Calu3 (cell line): ENCODE measurements around the gene C14orf180. TPM values are rescaled to one million over a fixed set of nuclear protein-coding genes. Genes with fewer than 3 reads are reported as not detected.

ENCODE experiments used
- BruUV-seq: library from RNA; stranded (reverse); fragments of 400-500 nt; replicated peaks from 2 replicates; lab custom pipeline; 2021; lab: Mats Ljungman, UMichigan
- CTCF ChIA-PET: fragments of 300-600 bp; sonication (Branson Sonifier 250); formaldehyde crosslinking; loops from one replicate; lab custom pipeline; 2022; ENCODE audit warnings: antibody characterized with exemption; lab: Charles Lee
- DNase-seq: peaks from one replicate; pipeline ENCODE4 v3.0.0; 2022
- H3K27ac Mint-ChIP-seq: one replicate; pipeline ENCODE4 v1.8.0; 2022; ENCODE audit warnings: mixed read lengths; ENCODE audit not compliant: unreplicated experiment
- H3K27me3 Mint-ChIP-seq: one replicate; pipeline ENCODE4 v1.8.0; 2022; ENCODE audit warnings: mixed read lengths; ENCODE audit not compliant: unreplicated experiment
- H3K36me3 Mint-ChIP-seq: one replicate; pipeline ENCODE4 v1.8.0; 2022; ENCODE audit warnings: mild to moderate bottlenecking, moderate library complexity, mixed read lengths; ENCODE audit not compliant: insufficient read depth, unreplicated experiment
- H3K4me1 Mint-ChIP-seq: one replicate; pipeline ENCODE4 v1.8.0; 2022; ENCODE audit warnings: mild to moderate bottlenecking, low read depth, mixed read lengths; ENCODE audit not compliant: unreplicated experiment
- H3K4me3 Mint-ChIP-seq: one replicate; pipeline ENCODE4 v1.8.0; 2022; ENCODE audit warnings: mild to moderate bottlenecking, low read depth, moderate library complexity, mixed read lengths; ENCODE audit not compliant: unreplicated experiment
- H3K9me3 Mint-ChIP-seq: one replicate; pipeline ENCODE4 v1.8.0; 2022; ENCODE audit warnings: low read depth, mixed read lengths; ENCODE audit not compliant: unreplicated experiment
- intact Hi-C: fragments of 100-400 bp; cut with micrococcal nuclease; formaldehyde crosslinking; loops from one replicate; pipeline ENCODE4 v1.10.0; 2022; ENCODE audit not compliant: unreplicated experiment
- total RNA-seq: library from RNA; stranded (reverse); gene quantifications from 2 replicates; pipeline ENCODE4 v1.2.3, GENCODE V29; 2022
- TF ChIP-seq, protein P1 (sequence below): fragments of 200-600 bp; IDR thresholded peaks from one replicate; pipeline ENCODE4 v1.8.0; 2022; ENCODE audit warnings: antibody characterized with exemption; ENCODE audit not compliant: unreplicated experiment

C14orf180 gene
- total RNA-seq, 1 experiment from 2014 or later: not detected

DNA sequence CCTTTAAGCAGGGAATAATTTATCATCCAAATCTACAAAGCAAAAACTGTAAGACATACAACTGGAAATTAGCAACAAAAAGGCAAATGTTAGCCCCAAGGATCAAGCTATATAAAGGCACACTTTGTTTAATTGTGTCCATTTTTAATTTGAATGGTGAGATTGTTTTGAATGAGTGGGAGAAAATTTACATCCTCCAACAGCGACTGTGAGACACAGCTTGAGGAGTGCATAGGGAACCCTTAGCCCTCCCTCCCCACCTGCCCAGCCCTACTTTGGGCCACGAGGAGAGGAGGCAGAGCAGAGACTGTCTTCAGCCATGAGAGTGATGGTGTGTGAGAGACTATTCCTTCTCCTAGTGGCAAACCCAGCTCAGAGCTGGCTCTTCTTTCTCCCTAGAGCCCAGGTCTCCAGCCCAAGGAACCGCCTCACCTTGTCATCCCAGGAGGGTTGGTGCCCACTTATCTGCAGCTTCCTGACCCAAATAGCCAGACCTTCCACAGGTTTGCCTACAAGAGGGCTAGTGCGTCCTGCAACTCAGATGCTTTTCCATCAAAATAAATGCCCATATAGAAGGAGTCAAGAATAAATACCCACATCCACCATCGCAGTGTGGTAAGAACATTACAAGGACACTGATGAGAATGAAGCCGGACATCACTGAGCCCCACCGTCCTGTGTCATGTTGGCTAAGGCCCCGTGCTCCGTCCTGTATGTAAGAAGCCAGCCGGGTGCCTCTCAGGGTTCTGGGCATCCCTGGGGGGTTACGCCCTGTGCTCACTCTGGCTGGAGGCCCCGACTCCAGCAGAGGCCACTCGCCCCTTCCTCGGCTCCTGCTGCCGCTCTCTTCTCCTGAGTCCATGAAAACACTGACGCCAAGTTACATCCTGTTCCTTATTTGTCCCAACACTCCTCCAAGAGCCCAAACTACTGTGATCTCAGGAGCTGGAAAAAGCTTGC, 36.4 kb upstream of the C14orf180 start:
- Mint-ChIP-seq H3K27me3 (peaks cover 68% of the 10 kb centered on the region), H3K4me3 (no peak overlapping the region), H3K27ac (no peak overlapping the region), H3K9me3 (no peaks in the 10 kb centered on the region), H3K4me1 (no peaks in the 10 kb centered on the region), H3K36me3 (no peaks in the 10 kb centered on the region)
- CTCF ChIA-PET: no interaction called here
- TF ChIP-seq, protein P1, sequence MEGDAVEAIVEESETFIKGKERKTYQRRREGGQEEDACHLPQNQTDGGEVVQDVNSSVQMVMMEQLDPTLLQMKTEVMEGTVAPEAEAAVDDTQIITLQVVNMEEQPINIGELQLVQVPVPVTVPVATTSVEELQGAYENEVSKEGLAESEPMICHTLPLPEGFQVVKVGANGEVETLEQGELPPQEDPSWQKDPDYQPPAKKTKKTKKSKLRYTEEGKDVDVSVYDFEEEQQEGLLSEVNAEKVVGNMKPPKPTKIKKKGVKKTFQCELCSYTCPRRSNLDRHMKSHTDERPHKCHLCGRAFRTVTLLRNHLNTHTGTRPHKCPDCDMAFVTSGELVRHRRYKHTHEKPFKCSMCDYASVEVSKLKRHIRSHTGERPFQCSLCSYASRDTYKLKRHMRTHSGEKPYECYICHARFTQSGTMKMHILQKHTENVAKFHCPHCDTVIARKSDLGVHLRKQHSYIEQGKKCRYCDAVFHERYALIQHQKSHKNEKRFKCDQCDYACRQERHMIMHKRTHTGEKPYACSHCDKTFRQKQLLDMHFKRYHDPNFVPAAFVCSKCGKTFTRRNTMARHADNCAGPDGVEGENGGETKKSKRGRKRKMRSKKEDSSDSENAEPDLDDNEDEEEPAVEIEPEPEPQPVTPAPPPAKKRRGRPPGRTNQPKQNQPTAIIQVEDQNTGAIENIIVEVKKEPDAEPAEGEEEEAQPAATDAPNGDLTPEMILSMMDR: no peak
- BruUV-seq: no TSS peak
- DNase-seq: no peak
- intact Hi-C loops: no loop called here

DNA sequence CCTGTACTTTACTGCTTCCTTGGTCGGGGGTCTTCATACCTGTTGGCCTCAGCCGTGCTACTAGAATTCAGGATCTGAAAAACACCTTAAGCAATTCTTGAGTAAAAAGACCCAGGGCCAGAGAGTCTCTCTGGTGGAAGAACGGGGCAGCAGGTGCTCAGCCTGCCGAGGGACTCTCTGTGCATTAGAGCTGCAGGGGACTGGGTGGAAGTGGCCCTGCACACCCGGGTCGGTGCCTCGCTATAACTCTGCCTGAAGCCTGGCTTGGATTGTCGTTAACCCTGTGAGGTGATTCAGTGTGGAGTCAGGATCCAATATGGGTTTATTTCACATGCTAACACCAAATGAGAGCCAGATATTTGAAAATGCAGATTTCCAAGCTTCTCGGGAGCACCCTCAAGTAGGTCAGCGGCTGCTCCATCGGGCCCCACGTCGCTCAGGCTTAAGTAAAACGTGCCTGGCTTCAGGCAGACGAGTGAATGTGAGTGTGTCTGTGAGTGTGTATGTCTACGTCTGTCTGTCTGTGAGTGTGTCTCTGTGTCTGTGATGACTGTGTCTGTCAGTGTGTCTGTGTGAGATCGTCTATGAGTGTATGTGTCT, 35.1 kb upstream of the C14orf180 start:
- Mint-ChIP-seq H3K27me3 (peaks cover 74% of the 10 kb centered on the region), H3K4me3 (no peak overlapping the region), H3K36me3 (no peaks in the 10 kb centered on the region), H3K4me1 (no peaks in the 10 kb centered on the region), H3K9me3 (no peaks in the 10 kb centered on the region), H3K27ac (no peak overlapping the region)
- no peak for DNase-seq
- CTCF ChIA-PET: no interaction called here
- no TSS peak for BruUV-seq
- TF ChIP-seq, protein P1: no peak
- intact Hi-C loops: no loop called here

DNA sequence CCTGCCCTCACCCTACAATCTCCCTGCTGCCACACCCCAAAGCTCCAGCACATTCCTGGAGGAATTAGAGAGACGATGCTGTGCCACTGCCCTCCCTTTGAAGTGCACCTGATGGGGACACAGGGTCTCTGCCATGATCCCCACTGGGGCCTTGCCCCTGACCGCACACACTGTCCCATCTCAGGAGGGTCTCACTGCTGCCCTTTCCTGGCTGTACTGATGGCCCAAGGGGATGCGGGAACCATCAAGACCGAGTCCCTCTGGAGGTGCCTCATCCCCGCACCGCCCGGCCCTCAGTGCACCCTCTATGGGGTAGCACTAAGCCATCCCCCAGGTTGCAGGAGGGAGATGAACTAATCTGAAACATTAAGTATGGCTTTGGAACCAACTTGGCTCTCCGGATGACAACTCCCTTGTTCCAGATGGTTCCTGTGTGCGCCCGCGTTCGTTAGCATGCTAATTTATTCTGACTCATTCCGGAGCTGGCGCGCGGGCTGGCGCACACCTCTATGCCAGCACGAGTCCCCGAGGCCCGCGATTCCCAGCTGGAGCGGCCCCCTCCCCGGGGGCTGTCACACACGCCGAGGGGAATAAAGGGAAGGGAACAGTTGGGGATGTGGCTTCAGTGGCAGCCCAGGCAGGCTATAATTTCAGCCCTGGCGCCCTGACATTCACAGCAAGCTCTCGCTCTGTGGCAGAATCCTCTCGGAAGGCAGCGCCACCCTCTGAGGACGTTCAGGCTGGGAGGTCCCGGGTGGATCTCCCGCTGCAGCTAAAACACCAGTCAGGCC, 34.2 kb upstream of the C14orf180 start:
- no peak overlapping the region for H3K4me3 Mint-ChIP-seq
- H3K4me1 Mint-ChIP-seq: no peaks in the 10 kb centered on the region
- TF ChIP-seq, protein P1: no peak
- H3K36me3 Mint-ChIP-seq: no peaks in the 10 kb centered on the region
- intact Hi-C loops: no loop called here
- CTCF ChIA-PET: no interaction called here
- no peak for DNase-seq
- no peaks in the 10 kb centered on the region for H3K9me3 Mint-ChIP-seq
- BruUV-seq: no TSS peak
- no peak overlapping the region for H3K27ac Mint-ChIP-seq
- H3K27me3 Mint-ChIP-seq: peaks cover 83% of the 10 kb centered on the region

DNA sequence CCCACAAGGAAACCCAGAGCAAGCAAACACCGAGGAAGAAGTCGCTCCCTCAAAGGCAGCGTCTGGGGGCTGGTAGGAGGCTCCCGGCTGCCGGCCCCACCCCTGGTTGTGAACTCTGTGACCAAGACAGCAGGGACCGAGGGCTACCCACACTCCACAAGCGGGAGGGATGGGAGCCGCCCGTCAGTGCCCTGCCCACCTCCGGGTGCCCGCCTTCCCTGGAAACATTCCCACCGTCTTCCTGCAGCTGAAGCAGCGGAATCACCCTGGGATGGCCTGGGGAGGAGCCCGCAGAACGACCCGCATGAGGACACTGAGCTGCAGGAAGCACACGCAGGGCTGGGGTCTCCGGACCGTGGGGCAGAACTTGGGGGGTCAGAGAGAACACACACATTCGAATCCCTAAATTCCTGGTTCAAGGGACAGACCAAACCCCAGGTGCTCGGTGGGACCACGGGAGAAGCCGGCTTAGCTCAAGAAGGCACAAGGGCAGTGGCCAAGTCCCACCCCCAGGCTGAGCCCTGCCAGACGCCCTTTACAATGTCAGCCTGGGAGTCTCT, 33.5 kb upstream of the C14orf180 start:
- no peaks in the 10 kb centered on the region for H3K9me3 Mint-ChIP-seq
- H3K4me1 Mint-ChIP-seq: no peaks in the 10 kb centered on the region
- DNase-seq: no peak
- CTCF ChIA-PET: no interaction called here
- intact Hi-C loops: no loop called here
- TF ChIP-seq, protein P1: no peak
- H3K27me3 Mint-ChIP-seq: peaks cover 89% of the 10 kb centered on the region
- no TSS peak for BruUV-seq
- no peak overlapping the region for H3K27ac Mint-ChIP-seq
- no peak overlapping the region for H3K4me3 Mint-ChIP-seq
- no peaks in the 10 kb centered on the region for H3K36me3 Mint-ChIP-seq
